GM12878 (cell line): ENCODE results near the gene FBF1.

Source experiments
- CEBPB ChIP-seq, 2 experiments: fragments of 150-350 bp in 1 of 2; IDR thresholded peaks; 2 replicates each; pipeline ENCODE4 v1.6.1; 2012 to 2014; ENCODE audit warnings: low read depth in 2 of 2, low read length in 2 of 2, borderline replicate concordance in 1 of 2, inconsistent platforms in 1 of 2
- CTCF ChIP-seq, 3 experiments: IDR thresholded peaks in 2 of 3; conservative IDR thresholded peaks in 1 of 3; 2 replicates each; pipeline ENCODE4 v1.5.1; 2011; ENCODE audit warnings: low read depth in 3 of 3, low read length in 3 of 3, mild to moderate bottlenecking in 3 of 3, control low read depth in 2 of 3, moderate library complexity in 2 of 3, inconsistent platforms in 1 of 3, mixed read lengths in 1 of 3; ENCODE audit not compliant: control insufficient read depth in 2 of 3, insufficient read depth in 1 of 3; ENCODE audit errors: extremely low read depth in 1 of 3
- KLF5 ChIP-seq: fragments of 450-650 bp; IDR thresholded peaks from 2 replicates; pipeline ENCODE4 v1.6.1; 2014; ENCODE audit warnings: mild to moderate bottlenecking; ENCODE audit not compliant: partially characterized antibody
- MAX ChIP-seq: IDR thresholded peaks from 2 replicates; pipeline ENCODE4 v1.6.1; 2012; ENCODE audit warnings: low read depth, low read length, improper control_type of control experiment

GRCh38 chr17:75919611-75920010 lies 21.2 kb downstream of the FBF1 start:
- TF ChIP-seq KLF5: no peak
- TF ChIP-seq CEBPB (IDR thresholded peaks at IDR 0.05; ENCODE audit: borderline replicate concordance in 1 of 2, low read depth in 2 of 2, low read length in 2 of 2): no peak
- no peak for TF ChIP-seq CTCF (IDR thresholded peaks at IDR 0.05 in 2 of 3, conservative IDR thresholded peaks at IDR 0.05 in 1 of 3; ENCODE audit: control insufficient read depth in 2 of 3, extremely low read depth in 1 of 3, insufficient read depth in 1 of 3, low read depth in 3 of 3, low read length in 3 of 3)
- no peak for TF ChIP-seq MAX
